IMR-90 (cell line): Measurements from ENCODE around the gene SAMD11. TPM values are rescaled to one million over a fixed set of nuclear protein-coding genes. Genes with fewer than 3 reads are reported as not detected.

Source experiments
- ATAC-seq: fragments of 200-7000 bp; cut with Tn5 transposase; 2 replicates; pipeline ENCODE4 v1.9.1; 2020; ENCODE audit warnings: low read depth, mild to moderate bottlenecking, moderate library complexity
- BruUV-seq: library from RNA; stranded (reverse); fragments of 400-500 nt; replicated peaks from 2 replicates; lab custom pipeline; 2021; lab: Mats Ljungman, UMichigan
- CTCF ChIA-PET: fragments of 300-600 bp; formaldehyde crosslinking; extraction: SDS; loops from one replicate; lab custom pipeline; 2021; ENCODE audit warnings: antibody characterized with exemption; lab: Yijun Ruan, JAX
- POLR2A ChIA-PET: fragments of 300-600 bp; sonication (Branson Sonifier 250); formaldehyde crosslinking; loops from one replicate; lab custom pipeline; 2022; ENCODE audit warnings: antibody characterized with exemption; ENCODE audit not compliant: unreplicated experiment; lab: Charles Lee
- DNase-seq: peaks from one replicate; pipeline ENCODE4 v3.0.0; 2013
- H2AFZ ChIP-seq: replicated peaks from 2 replicates; pipeline ENCODE3; 2013; ENCODE audit warnings: low read length, mild to moderate bottlenecking; ENCODE audit not compliant: poor library complexity
- H2AK5ac ChIP-seq: 2 replicates; pipeline ENCODE4 v1.6.1; 2013; ENCODE audit warnings: low read depth, low read length, inconsistent platforms
- H2AK9ac ChIP-seq: replicated peaks from 2 replicates; pipeline ENCODE3; 2013; ENCODE audit warnings: mild to moderate bottlenecking, low read depth, low read length, moderate library complexity; ENCODE audit not compliant: poor library complexity
- H2BK120ac ChIP-seq: 2 replicates; pipeline ENCODE4 v1.6.1; 2013; ENCODE audit warnings: low read depth, low read length, inconsistent platforms
- H2BK15ac ChIP-seq: 3 replicates; pipeline ENCODE4 v1.6.1; 2013; ENCODE audit warnings: low read depth, low read length, inconsistent platforms
- H2BK20ac ChIP-seq: 2 replicates; pipeline ENCODE4 v1.6.1; 2013; ENCODE audit warnings: low read depth, mild to moderate bottlenecking, inconsistent platforms, low read length, moderate library complexity
- H2BK5ac ChIP-seq: 2 replicates; pipeline ENCODE4 v1.6.1; 2013; ENCODE audit warnings: mild to moderate bottlenecking, low read depth, low read length, inconsistent platforms; ENCODE audit not compliant: poor library complexity, severe bottlenecking
- H3K14ac ChIP-seq: replicated peaks from 2 replicates; pipeline ENCODE4 v1.6.1; 2013; ENCODE audit warnings: low read depth, low read length, inconsistent platforms
- H3K18ac ChIP-seq: 2 replicates; pipeline ENCODE4 v1.6.1; 2013; ENCODE audit warnings: low read depth, low read length, control low read depth
- H3K23ac ChIP-seq: 2 replicates; pipeline ENCODE4 v1.6.1; 2013; ENCODE audit warnings: low read depth, low read length, inconsistent platforms
- H3K27ac ChIP-seq: 2 replicates; pipeline ENCODE4 v1.5.1; 2013; ENCODE audit warnings: mild to moderate bottlenecking, control low read depth, low read length; ENCODE audit not compliant: insufficient read depth
- H3K27me3 ChIP-seq: 2 replicates; pipeline ENCODE4 v1.6.1; 2013; ENCODE audit warnings: low read length; ENCODE audit not compliant: control insufficient read depth, insufficient read depth
- H3K36me3 ChIP-seq: 2 replicates; pipeline ENCODE4 v1.6.1; 2013; ENCODE audit warnings: low read length, mixed read lengths; ENCODE audit not compliant: control insufficient read depth, insufficient read depth
- H3K4ac ChIP-seq: 2 replicates; pipeline ENCODE4 v1.6.1; 2013; ENCODE audit warnings: low read depth, low read length, inconsistent platforms
- H3K4me1 ChIP-seq: 2 replicates; pipeline ENCODE4 v1.6.1; 2013; ENCODE audit warnings: low read length, mixed read lengths; ENCODE audit not compliant: control insufficient read depth, insufficient read depth
- H3K4me2 ChIP-seq: 2 replicates; pipeline ENCODE4 v1.6.1; 2013; ENCODE audit warnings: low read depth, mild to moderate bottlenecking, control low read depth, low read length, moderate library complexity
- H3K4me3 ChIP-seq: 2 replicates; pipeline ENCODE4 v1.5.1; 2013; ENCODE audit warnings: low read depth, mild to moderate bottlenecking, control low read depth, low read length, moderate library complexity; ENCODE audit not compliant: insufficient read depth
- H3K56ac ChIP-seq: 2 replicates; pipeline ENCODE4 v1.6.1; 2013; ENCODE audit warnings: low read length, inconsistent platforms; ENCODE audit not compliant: insufficient read depth; ENCODE audit errors: extremely low read depth
- H3K79me1 ChIP-seq, 2 experiments: 2 replicates each; pipeline ENCODE4 v1.6.1; 2013; ENCODE audit warnings: low read length in 2 of 2, inconsistent platforms in 1 of 2, low read depth in 1 of 2
- H3K9ac ChIP-seq: 2 replicates; pipeline ENCODE4 v1.6.1; 2013; ENCODE audit warnings: low read depth, low read length, control low read depth
- H3K9me1 ChIP-seq: 2 replicates; pipeline ENCODE4 v1.6.1; 2013; ENCODE audit warnings: low read length, inconsistent platforms; ENCODE audit not compliant: insufficient read depth
- H3K9me3 ChIP-seq: 2 replicates; pipeline ENCODE4 v1.6.1; 2013; ENCODE audit warnings: low read length; ENCODE audit not compliant: control insufficient read depth, insufficient read depth
- H4K20me1 ChIP-seq: 2 replicates; pipeline ENCODE4 v1.6.1; 2013; ENCODE audit warnings: low read length, inconsistent platforms; ENCODE audit not compliant: insufficient read depth
- H4K5ac ChIP-seq: 2 replicates; pipeline ENCODE4 v1.6.1; 2013; ENCODE audit warnings: mild to moderate bottlenecking, low read depth, low read length, control low read depth
- H4K8ac ChIP-seq, 2 experiments: 2 replicates each; pipeline ENCODE4 v1.6.1; 2013; ENCODE audit warnings: low read depth in 2 of 2, low read length in 2 of 2, control low read depth in 1 of 2, inconsistent platforms in 1 of 2
- H4K91ac ChIP-seq: 2 replicates; pipeline ENCODE4 v1.6.1; 2013; ENCODE audit warnings: low read depth, low read length, inconsistent platforms; ENCODE audit not compliant: insufficient read depth
- BHLHE40 ChIP-seq: fragments of 150-350 bp; IDR thresholded peaks from 2 replicates; pipeline ENCODE4 v1.6.1; 2016; ENCODE audit warnings: mild to moderate bottlenecking, low read depth, low read length
- CEBPB ChIP-seq: IDR thresholded peaks from 2 replicates; pipeline ENCODE4 v1.6.1; 2012; ENCODE audit warnings: low read depth, low read length, improper control_type of control experiment
- CHD1 ChIP-seq: IDR thresholded peaks from 2 replicates; pipeline ENCODE4 v1.6.1; 2012; ENCODE audit warnings: low read depth, low read length, improper control_type of control experiment
- FOS ChIP-seq: fragments of 150-350 bp; IDR thresholded peaks from 2 replicates; pipeline ENCODE4 v1.6.1; 2016; ENCODE audit warnings: low read depth, low read length
- MAFK ChIP-seq: IDR thresholded peaks from 2 replicates; pipeline ENCODE4 v1.6.1; 2012; ENCODE audit warnings: low read depth, low read length, improper control_type of control experiment
- MAZ ChIP-seq: IDR thresholded peaks from 2 replicates; pipeline ENCODE4 v1.6.1; 2012; ENCODE audit warnings: low read depth, mild to moderate bottlenecking, low read length, improper control_type of control experiment, moderate library complexity, borderline replicate concordance
- MXI1 ChIP-seq: IDR thresholded peaks from 2 replicates; pipeline ENCODE4 v1.6.1; 2012; ENCODE audit warnings: low read depth, mild to moderate bottlenecking, low read length, moderate library complexity, borderline replicate concordance
- NFE2L2 ChIP-seq: fragments of 150-350 bp; IDR thresholded peaks from 2 replicates; pipeline ENCODE4 v1.6.1; 2016; ENCODE audit warnings: low read depth, mild to moderate bottlenecking, low read length
- POLR2A ChIP-seq: IDR thresholded peaks from 2 replicates; pipeline ENCODE4 v1.6.1; 2012; ENCODE audit warnings: mild to moderate bottlenecking, low read depth, low read length
- RAD21 ChIP-seq: IDR thresholded peaks from 2 replicates; pipeline ENCODE4 v1.6.1; 2012; ENCODE audit warnings: low read length, improper control_type of control experiment
- RCOR1 ChIP-seq: IDR thresholded peaks from 2 replicates; pipeline ENCODE4 v1.6.1; 2012; ENCODE audit warnings: mild to moderate bottlenecking, low read length, improper control_type of control experiment; ENCODE audit not compliant: insufficient replicate concordance
- RFX5 ChIP-seq: IDR thresholded peaks from 2 replicates; pipeline ENCODE4 v1.8.0; 2012; ENCODE audit warnings: low read depth, mild to moderate bottlenecking, low read length, moderate library complexity
- SMC3 ChIP-seq: fragments of 150-350 bp; IDR thresholded peaks from 2 replicates; pipeline ENCODE4 v1.6.1; 2016; ENCODE audit warnings: low read depth, mild to moderate bottlenecking, antibody characterized with exemption, low read length, moderate library complexity
- WGBS, 2 experiments: methylation state at CpG; one replicate each; pipeline versions ENCODE4 v1.1.5 to v1.1.7; 2013; ENCODE audit warnings: missing lambda C conversion rate in 2 of 2; ENCODE audit not compliant: insufficient read length in 1 of 2; ENCODE audit errors: extremely low coverage in 2 of 2; 5-methylcytosine and 5-hydroxymethylcytosine counted together
- dilution Hi-C: fragments of 300-500 bp; cut with HindIII; formaldehyde crosslinking; loops from one replicate; pipeline ENCODE4 v1.14.3; 2018; ENCODE audit warnings: low sequenced_read_pairs; ENCODE audit not compliant: unreplicated experiment
- in situ Hi-C: fragments of 300-500 bp; cut with MboI; formaldehyde crosslinking; loops from 3 replicates; pipeline ENCODE4 v1.14.3; 2019; ENCODE audit warnings: low sequenced_read_pairs, inconsistent platforms, mixed read lengths
- intact Hi-C: fragments of 100-400 bp; cut with micrococcal nuclease; formaldehyde crosslinking; loops from 2 replicates; pipeline ENCODE4 v1.10.0; 2022
- polyA plus RNA-seq, 3 experiments: library from polyadenylated mRNA; depleted of rRNA; stranded (reverse); fragments of >200 nt; gene quantifications; 2 replicates each; pipeline ENCODE4 v1.2.3, GENCODE V29; 2012; ENCODE audit warnings: low replicate concordance in 1 of 3
- total RNA-seq: library from RNA; depleted of rRNA; stranded (reverse); fragments of >200 nt; gene quantifications from 2 replicates; pipeline ENCODE4 v1.2.3, GENCODE V29; 2012
- TF ChIP-seq, protein P1 (sequence below): conservative IDR thresholded peaks from 2 replicates; pipeline ENCODE4 v1.5.1; 2012; ENCODE audit warnings: mild to moderate bottlenecking, low read depth, low read length, improper control_type of control experiment
- TF ChIP-seq, protein P2 (sequence below): fragments of 150-350 bp; IDR thresholded peaks from 2 replicates; pipeline ENCODE4 v1.6.1; 2017; ENCODE audit warnings: mild to moderate bottlenecking, antibody characterized with exemption, low read length, low read depth
- TF ChIP-seq, protein P3 (sequence below): fragments of 150-350 bp; IDR thresholded peaks from 2 replicates; pipeline ENCODE4 v1.6.1; 2016; ENCODE audit warnings: low read depth, mild to moderate bottlenecking, low read length, moderate library complexity, borderline replicate concordance

The SAMD11 gene
- total and polyA plus RNA-seq, 2 of the 4 experiments (the other 2 are of a cell fraction), result 5.9 to 22.9 TPM

DNA sequence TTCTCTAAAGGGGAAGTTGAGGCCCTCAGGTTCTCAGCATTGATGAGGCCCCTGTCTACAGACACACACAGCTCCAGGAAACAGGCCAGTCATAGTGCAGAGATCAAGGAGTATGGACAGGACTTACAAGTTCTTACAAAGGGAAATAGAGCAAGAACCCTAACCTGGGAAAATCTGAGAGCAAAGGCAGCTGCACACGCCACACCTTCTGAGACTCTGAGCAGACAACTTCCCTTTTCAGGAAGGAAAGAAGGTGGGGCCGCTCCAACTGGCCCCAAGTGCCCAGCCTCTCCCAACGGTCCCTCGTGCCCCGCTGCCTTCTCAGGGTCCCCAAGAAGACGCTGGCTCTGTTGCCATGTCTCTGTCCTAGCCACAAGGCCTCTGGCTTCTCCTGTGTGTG, 31.8 kb downstream of the SAMD11 start:
- in situ Hi-C loops, result loop anchor here (5.0 kb wide), 1 partner anchor 43 kb away; no protein-coding TSS in a partner anchor
- no peak overlapping the region for H4K5ac ChIP-seq
- H3K27me3 ChIP-seq, result no peaks in the 10 kb centered on the region
- intact Hi-C loops, result loop anchor here (5.0 kb wide), 1 partner anchor 33 kb away; the partner anchor contains the start of gene SAMD11
- no peak overlapping the region for H4K8ac ChIP-seq
- no peak overlapping the region for H3K4ac ChIP-seq
- no peak overlapping the region for H3K9ac ChIP-seq
- no peak overlapping the region for H4K91ac ChIP-seq
- WGBS, 2 experiments, result 91% methylated on average over 6 of the region's 6 CpGs; no CpG with 5 or more reads in 1 of the 2 experiments
- no peak overlapping the region for H3K14ac ChIP-seq
- peaks cover 5% of the 10 kb centered on the region; the same call in 1 of the 2 replicates for H3K9me1 ChIP-seq
- dilution Hi-C loops, result no loop called here
- DNase-seq (no peak), ATAC-seq (no peak)
- no peak overlapping the region for H2AK5ac ChIP-seq
- H2BK120ac ChIP-seq, result no peak overlapping the region
- H3K56ac ChIP-seq, result no peak overlapping the region
- no peak overlapping the region for H3K4me3 ChIP-seq
- no peak overlapping the region for H2AFZ ChIP-seq
- H4K20me1 ChIP-seq, result peaks cover 24% of the 10 kb centered on the region
- no peak overlapping the region for H3K27ac ChIP-seq
- no TSS peak for BruUV-seq
- no peak overlapping the region for H3K4me2 ChIP-seq
- H3K18ac ChIP-seq, result no peak overlapping the region
- ChIA-PET POLR2A (no interaction called here), CTCF (interaction anchor here (0.5 kb wide), 1 partner anchor 313 kb away, joined by 3 read pairs; no protein-coding TSS in a partner anchor)
- H3K9me3 ChIP-seq, result no peaks in the 10 kb centered on the region
- H3K23ac ChIP-seq, result no peak overlapping the region
- H2BK20ac ChIP-seq, result no peak overlapping the region
- no peak overlapping the region for H2AK9ac ChIP-seq
- H2BK15ac ChIP-seq, result no peak overlapping the region
- TF ChIP-seq CEBPB (no peak), MXI1 (no peak), RFX5 (no peak), NFE2L2 (no peak), SMC3 (no peak), MAFK (no peak), FOS (no peak), BHLHE40 (no peak), POLR2A (no peak), RCOR1 (no peak), MAZ (no peak), RAD21 (no peak), CHD1 (no peak)
- TF ChIP-seq, protein P1, sequence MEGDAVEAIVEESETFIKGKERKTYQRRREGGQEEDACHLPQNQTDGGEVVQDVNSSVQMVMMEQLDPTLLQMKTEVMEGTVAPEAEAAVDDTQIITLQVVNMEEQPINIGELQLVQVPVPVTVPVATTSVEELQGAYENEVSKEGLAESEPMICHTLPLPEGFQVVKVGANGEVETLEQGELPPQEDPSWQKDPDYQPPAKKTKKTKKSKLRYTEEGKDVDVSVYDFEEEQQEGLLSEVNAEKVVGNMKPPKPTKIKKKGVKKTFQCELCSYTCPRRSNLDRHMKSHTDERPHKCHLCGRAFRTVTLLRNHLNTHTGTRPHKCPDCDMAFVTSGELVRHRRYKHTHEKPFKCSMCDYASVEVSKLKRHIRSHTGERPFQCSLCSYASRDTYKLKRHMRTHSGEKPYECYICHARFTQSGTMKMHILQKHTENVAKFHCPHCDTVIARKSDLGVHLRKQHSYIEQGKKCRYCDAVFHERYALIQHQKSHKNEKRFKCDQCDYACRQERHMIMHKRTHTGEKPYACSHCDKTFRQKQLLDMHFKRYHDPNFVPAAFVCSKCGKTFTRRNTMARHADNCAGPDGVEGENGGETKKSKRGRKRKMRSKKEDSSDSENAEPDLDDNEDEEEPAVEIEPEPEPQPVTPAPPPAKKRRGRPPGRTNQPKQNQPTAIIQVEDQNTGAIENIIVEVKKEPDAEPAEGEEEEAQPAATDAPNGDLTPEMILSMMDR, result no peak
- TF ChIP-seq, protein P2, sequence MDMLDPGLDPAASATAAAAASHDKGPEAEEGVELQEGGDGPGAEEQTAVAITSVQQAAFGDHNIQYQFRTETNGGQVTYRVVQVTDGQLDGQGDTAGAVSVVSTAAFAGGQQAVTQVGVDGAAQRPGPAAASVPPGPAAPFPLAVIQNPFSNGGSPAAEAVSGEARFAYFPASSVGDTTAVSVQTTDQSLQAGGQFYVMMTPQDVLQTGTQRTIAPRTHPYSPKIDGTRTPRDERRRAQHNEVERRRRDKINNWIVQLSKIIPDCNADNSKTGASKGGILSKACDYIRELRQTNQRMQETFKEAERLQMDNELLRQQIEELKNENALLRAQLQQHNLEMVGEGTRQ, result no peak
- TF ChIP-seq, protein P3, sequence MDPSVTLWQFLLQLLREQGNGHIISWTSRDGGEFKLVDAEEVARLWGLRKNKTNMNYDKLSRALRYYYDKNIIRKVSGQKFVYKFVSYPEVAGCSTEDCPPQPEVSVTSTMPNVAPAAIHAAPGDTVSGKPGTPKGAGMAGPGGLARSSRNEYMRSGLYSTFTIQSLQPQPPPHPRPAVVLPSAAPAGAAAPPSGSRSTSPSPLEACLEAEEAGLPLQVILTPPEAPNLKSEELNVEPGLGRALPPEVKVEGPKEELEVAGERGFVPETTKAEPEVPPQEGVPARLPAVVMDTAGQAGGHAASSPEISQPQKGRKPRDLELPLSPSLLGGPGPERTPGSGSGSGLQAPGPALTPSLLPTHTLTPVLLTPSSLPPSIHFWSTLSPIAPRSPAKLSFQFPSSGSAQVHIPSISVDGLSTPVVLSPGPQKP, result no peak
- no peak overlapping the region for H2BK5ac ChIP-seq
- peaks cover 4% of the 10 kb centered on the region; the same call in 1 of the 2 replicates for H3K4me1 ChIP-seq
- H3K36me3 ChIP-seq, result peaks cover 57% of the 10 kb centered on the region
- H3K79me1 ChIP-seq, result peaks cover 7 to 49% of the 10 kb centered on the region in 2 experiments
